HL-60 (cell line): ENCODE results near the gene ABHD4.
"Not testable (repeated sequence)": the region's sequence is repeated elsewhere in the genome, so short reads cannot be mapped to it uniquely, and the experiment has no call there.

ENCODE experiments used
- DNase-seq, 2 experiments: peaks; one replicate each; pipeline ENCODE4 v3.0.0-alpha.2; 2010 to 2020; ENCODE audit warnings: low read depth in 1 of 2, low spot score in 1 of 2
- H3K27ac ChIP-seq: fragments of 250-450 bp; sonication (Bioruptor Pico); replicated peaks from 2 replicates; pipeline ENCODE4 v1.5.1; 2020; ENCODE audit warnings: mild to moderate bottlenecking, moderate library complexity
- H3K27me3 ChIP-seq: fragments of 250-450 bp; sonication (Bioruptor Pico); 2 replicates; pipeline ENCODE4 v1.5.1; 2021; ENCODE audit warnings: mild to moderate bottlenecking, moderate library complexity; ENCODE audit not compliant: insufficient read depth, poor library complexity, severe bottlenecking
- H3K4me3 ChIP-seq: replicated peaks from 2 replicates; pipeline ENCODE4 v1.5.1; 2011; ENCODE audit warnings: mild to moderate bottlenecking, control low read depth, low read length; ENCODE audit not compliant: insufficient read depth
- CTCF ChIP-seq: IDR thresholded peaks from one replicate; pipeline ENCODE4 v1.5.1; 2011; ENCODE audit warnings: low read length, control low read depth, inconsistent platforms; ENCODE audit not compliant: insufficient read depth
- GABPA ChIP-seq: IDR thresholded peaks from 2 replicates; pipeline ENCODE4 v1.6.1; 2012; ENCODE audit warnings: low read depth
- POLR2AphosphoS5 ChIP-seq: IDR thresholded peaks from 2 replicates; pipeline ENCODE4 v1.6.1; 2012; ENCODE audit warnings: low read depth
- REST ChIP-seq: IDR thresholded peaks from 2 replicates; pipeline ENCODE4 v1.6.1; 2012; ENCODE audit warnings: low read depth; ENCODE audit not compliant: insufficient replicate concordance
- SPI1 ChIP-seq: IDR thresholded peaks from 2 replicates; pipeline ENCODE4 v1.6.1; 2012; ENCODE audit warnings: low read depth, mild to moderate bottlenecking, borderline replicate concordance

ABHD4 gene

GRCh38 chr14:22579881-22580280 is 18.2 kb upstream of the ABHD4 start:
- no peak for DNase-seq
- TF ChIP-seq GABPA (no peak), SPI1 (no peak)
- H3K4me3 ChIP-seq = no peak overlapping the region
- H3K27ac ChIP-seq = no peak overlapping the region
- H3K27me3 ChIP-seq = no peaks in the 10 kb centered on the region

GRCh38 chr14:22580625-22581024 is 17.5 kb upstream of the ABHD4 start:
- H3K4me3 ChIP-seq = no peak overlapping the region
- H3K27ac ChIP-seq = no peak overlapping the region
- H3K27me3 ChIP-seq = no peaks in the 10 kb centered on the region
- no peak for DNase-seq
- no peak for TF ChIP-seq SPI1
- no peak for TF ChIP-seq POLR2AphosphoS5
- TF ChIP-seq CTCF = no peak
- TF ChIP-seq REST = no peak
- no peak for TF ChIP-seq GABPA

GRCh38 chr14:22583994-22584393 is 14.1 kb upstream of the ABHD4 start:
- TF ChIP-seq SPI1 (no peak), GABPA (no peak), REST (no peak), CTCF (no peak), POLR2AphosphoS5 (no peak)
- H3K27ac ChIP-seq = no peak overlapping the region
- no peak overlapping the region for H3K4me3 ChIP-seq
- H3K27me3 ChIP-seq = no peaks in the 10 kb centered on the region
- no peak for DNase-seq

- H3K4me3 ChIP-seq = no peak overlapping the region
- TF ChIP-seq POLR2AphosphoS5 (no peak), SPI1 (no peak), CTCF (no peak)
- no peak for DNase-seq
Observed at GRCh38 chr14:22587247-22587646, 10.9 kb upstream of the ABHD4 start.

GRCh38 chr14:22587677-22588422 is 10.2 kb upstream of the ABHD4 start:
- H3K27ac ChIP-seq = peak overlapping the region; percentile 89
- H3K27me3 ChIP-seq, DNase-seq: not testable (repeated sequence)
- peak overlapping the region; percentile 87 for H3K4me3 ChIP-seq

More at GRCh38 chr14:22587247-22587646, 10.9 kb upstream of the ABHD4 start:
- H3K27ac ChIP-seq = no peak overlapping the region
- H3K27me3 ChIP-seq = no peaks in the 10 kb centered on the region
